Lower lobe of right lung (tissue), 2 donors: ENCODE measurements around the gene ARL14. TPM values are rescaled to one million over a fixed set of nuclear protein-coding genes. Genes with fewer than 3 reads are reported as not detected.

Experiments used
- ATAC-seq, 2 donors: fragments of 200-7000 bp; cut with Tn5 transposase; one replicate each; pipeline ENCODE4 v1.9.1; 2020 to 2022; ENCODE audit warnings: mild to moderate bottlenecking in 2 of 2, moderate library complexity in 2 of 2
- DNase-seq: peaks from one replicate; pipeline ENCODE4 v3.0.0-alpha.2; 2020
- H3K27ac ChIP-seq: fragments of 200-600 bp; one replicate; pipeline ENCODE4 v1.8.0; 2022
- H3K27me3 ChIP-seq: fragments of 200-600 bp; one replicate; pipeline ENCODE4 v1.8.0; 2022; ENCODE audit warnings: low read depth
- H3K36me3 ChIP-seq: fragments of 200-600 bp; one replicate; pipeline ENCODE4 v1.8.0; 2022; ENCODE audit warnings: mild to moderate bottlenecking
- H3K4me1 ChIP-seq: fragments of 200-600 bp; one replicate; pipeline ENCODE4 v1.8.0; 2022
- H3K4me3 ChIP-seq: fragments of 200-600 bp; one replicate; pipeline ENCODE4 v1.8.0; 2022; ENCODE audit warnings: mild to moderate bottlenecking
- H3K9me3 ChIP-seq: fragments of 200-600 bp; one replicate; pipeline ENCODE4 v1.8.0; 2022
- CTCF ChIP-seq: fragments of 200-600 bp; IDR thresholded peaks from one replicate; pipeline ENCODE4 v1.8.0; 2022; ENCODE audit warnings: antibody characterized with exemption, mild to moderate bottlenecking
- intact Hi-C: fragments of 100-400 bp; cut with DNase I; formaldehyde crosslinking; loops from one replicate; pipeline ENCODE4 v1.11.0; 2022
- long read RNA-seq: library from polyadenylated mRNA; unstranded; transcript quantifications from one replicate; pipeline ENCODE4 v2.0.0, GENCODE V29; 2021
- total RNA-seq: library from RNA; stranded (reverse); fragmentation: NEBNext Ultra II Directional; extraction: Animal tissue kit (Norgen Biotek cat#: 25700); gene quantifications from one replicate; pipeline ENCODE4 v1.2.1, GENCODE V29; 2021
- donor health status: DM: no; HTN: yes; CAD: no; lungs with severe emphysema.

ARL14 gene
- total RNA-seq: not detected
- long read RNA-seq: 0 reads

GRCh38 chr3:160676547-160677303 is at the start of gene ARL14:
Gene ARL14, plus strand, starts transcription at chr3:160677160. Its CDS starts 187 bp downstream, at chr3:160677347.
- no peak within 1 kb of the TSS for H3K4me3 ChIP-seq
- H3K36me3 ChIP-seq: no peaks in the 10 kb centered on the region
- no peak within 1 kb of the TSS for H3K27ac ChIP-seq
- intact Hi-C loops: no loop called here
- peak; percentile 48 to 85 for ATAC-seq
- no peak for DNase-seq
- no peaks in the 10 kb centered on the region for H3K27me3 ChIP-seq
- TF ChIP-seq CTCF: no peak
- no peaks in the 10 kb centered on the region for H3K4me1 ChIP-seq
- H3K9me3 ChIP-seq: no peaks in the 10 kb centered on the region

- Histone ChIP-seq H3K27ac (no peak overlapping the region), H3K9me3 (no peaks in the 10 kb centered on the region), H3K27me3 (no peaks in the 10 kb centered on the region), H3K4me3 (no peak overlapping the region), H3K4me1 (no peaks in the 10 kb centered on the region), H3K36me3 (no peaks in the 10 kb centered on the region)
- intact Hi-C loops: no loop called here
- TF ChIP-seq CTCF: no peak
- DNase-seq: no peak
- no peak for ATAC-seq
Measured at GRCh38 chr3:160629491-160629890, 47.5 kb upstream of the ARL14 start.

GRCh38 chr3:160633361-160634083 is 43.4 kb upstream of the ARL14 start:
- Histone ChIP-seq H3K27ac (no peak overlapping the region), H3K4me3 (no peak overlapping the region), H3K36me3 (no peaks in the 10 kb centered on the region), H3K9me3 (no peaks in the 10 kb centered on the region), H3K27me3 (no peaks in the 10 kb centered on the region), H3K4me1 (no peaks in the 10 kb centered on the region)
- DNase-seq: no peak
- no peak for TF ChIP-seq CTCF
- ATAC-seq: no peak
- intact Hi-C loops: no loop called here

- H3K27ac ChIP-seq: no peak overlapping the region
- no peaks in the 10 kb centered on the region for H3K4me1 ChIP-seq
- H3K9me3 ChIP-seq: no peaks in the 10 kb centered on the region
- DNase-seq: no peak
- no peak for ATAC-seq
- intact Hi-C loops: no loop called here
- no peaks in the 10 kb centered on the region for H3K27me3 ChIP-seq
- no peak overlapping the region for H3K4me3 ChIP-seq
- no peak for TF ChIP-seq CTCF
- H3K36me3 ChIP-seq: no peaks in the 10 kb centered on the region
Measured at GRCh38 chr3:160635213-160635612, 41.7 kb upstream of the ARL14 start.

GRCh38 chr3:160637086-160637485 is 39.9 kb upstream of the ARL14 start:
- no peaks in the 10 kb centered on the region for H3K27me3 ChIP-seq
- H3K9me3 ChIP-seq: no peaks in the 10 kb centered on the region
- no peak for ATAC-seq
- no peak overlapping the region for H3K27ac ChIP-seq
- no peak overlapping the region for H3K4me3 ChIP-seq
- intact Hi-C loops: no loop called here
- TF ChIP-seq CTCF: no peak
- DNase-seq: no peak
- H3K36me3 ChIP-seq: no peaks in the 10 kb centered on the region
- no peaks in the 10 kb centered on the region for H3K4me1 ChIP-seq
